AG09319 (cell line): Measurements from ENCODE around the gene KCNJ6.
A peak's percentile ranks its signal among the peaks of the same experiment; 100 is the strongest.

Experiments
- DNase-seq: peaks from one replicate; pipeline ENCODE4 v3.0.0-alpha.2; 2010; ENCODE audit warnings: low read depth; ENCODE audit errors: extremely low read depth
- CTCF ChIP-seq: IDR thresholded peaks from 2 replicates; pipeline ENCODE4 v1.5.1; 2011; ENCODE audit warnings: low read depth, mild to moderate bottlenecking, inconsistent platforms, low read length, moderate library complexity

KCNJ6 gene

GRCh38 chr21:37793660-37794059, 122.6 kb downstream of the KCNJ6 start:
- TF ChIP-seq CTCF: no peak

GRCh38 chr21:37792046-37792445, 124.2 kb downstream of the KCNJ6 start:
- no peak for DNase-seq
- no peak for TF ChIP-seq CTCF

More at GRCh38 chr21:37793660-37794059, 122.6 kb downstream of the KCNJ6 start:
- no peak for DNase-seq

GRCh38 chr21:37790905-37791304, 125.4 kb downstream of the KCNJ6 start:
- DNase-seq: no peak
- no peak for TF ChIP-seq CTCF

- no peak for DNase-seq
- TF ChIP-seq CTCF: no peak
Measured at GRCh38 chr21:37788503-37788902, 127.8 kb downstream of the KCNJ6 start.

GRCh38 chr21:37787456-37787855, 128.8 kb downstream of the KCNJ6 start:
- DNase-seq: peak; percentile 34
- TF ChIP-seq CTCF: no peak

GRCh38 chr21:37784591-37785318, 131.5 kb downstream of the KCNJ6 start:
- no peak for TF ChIP-seq CTCF
- DNase-seq: no peak

- TF ChIP-seq CTCF: no peak
- no peak for DNase-seq
Measured at GRCh38 chr21:37783016-37783415, 133.2 kb downstream of the KCNJ6 start.
